Lung (tissue), 12 donors: Measurements from ENCODE around the gene MDM1. TPM values are rescaled to one million over a fixed set of nuclear protein-coding genes. Genes with fewer than 3 reads are reported as not detected.

ENCODE experiments used
- ATAC-seq: fragments of 200-7000 bp; cut with Tn5 transposase; one replicate; pipeline ENCODE4 v1.9.1; 2020; ENCODE audit warnings: moderate number of reproducible peaks; ENCODE audit not compliant: insufficient read depth, low FRiP score
- DNase-seq, 3 donors: peaks; one replicate each; pipeline ENCODE4 v3.0.0-alpha.2; 2013 to 2017
- H3K27ac ChIP-seq, 2 donors: one replicate each; pipeline ENCODE4 v1.5.1; 2013; ENCODE audit warnings: mild to moderate bottlenecking in 2 of 2, moderate library complexity in 2 of 2, control low read depth in 1 of 2, inconsistent platforms in 1 of 2, low read depth in 1 of 2, low read length in 1 of 2
- H3K27me3 ChIP-seq, 3 donors: one replicate each; pipeline ENCODE4 v1.5.1; 2013; ENCODE audit warnings: low read length in 2 of 3; ENCODE audit not compliant: control insufficient read depth in 3 of 3, insufficient read depth in 3 of 3
- H3K36me3 ChIP-seq, 4 donors: one replicate each; pipeline ENCODE4 v1.5.1; 2013; ENCODE audit warnings: low read length in 4 of 4, mild to moderate bottlenecking in 1 of 4, moderate library complexity in 1 of 4; ENCODE audit not compliant: control insufficient read depth in 4 of 4, insufficient read depth in 4 of 4
- H3K4me1 ChIP-seq, 5 donors: one replicate each; pipeline ENCODE4 v1.5.1; 2013; ENCODE audit warnings: low read length in 5 of 5, mild to moderate bottlenecking in 2 of 5, moderate library complexity in 1 of 5; ENCODE audit not compliant: control insufficient read depth in 5 of 5, insufficient read depth in 5 of 5
- H3K4me3 ChIP-seq: one replicate; pipeline ENCODE4 v1.5.1; 2013; ENCODE audit warnings: mild to moderate bottlenecking, control low read depth, moderate library complexity
- H3K9ac ChIP-seq, 2 donors: one replicate each; pipeline ENCODE4 v1.5.1; 2013; ENCODE audit warnings: low read length in 2 of 2, control low read depth in 1 of 2; ENCODE audit not compliant: insufficient read depth in 1 of 2
- H3K9me3 ChIP-seq, 4 donors: one replicate each; pipeline ENCODE4 v1.5.1; 2013; ENCODE audit warnings: low read length in 3 of 4, mild to moderate bottlenecking in 1 of 4, moderate library complexity in 1 of 4; ENCODE audit not compliant: control insufficient read depth in 4 of 4, insufficient read depth in 3 of 4
- WGBS, 2 donors: extraction: QIAGEN DNeasy Blood & Tissue Kit; methylation state at CpG; one replicate each; pipeline ENCODE4 v1.1.7; 2013; 5-methylcytosine and 5-hydroxymethylcytosine counted together
- polyA plus RNA-seq, 2 donors: library from polyadenylated mRNA; stranded (reverse); fragments of 200-250 nt; gene quantifications; one replicate each; pipeline ENCODE4 v1.2.1, GENCODE V29; 2013
- total RNA-seq, 2 donors: library from RNA; depleted of rRNA in 1 of 2; stranded (reverse); fragments of >200 nt in 1 of 2; gene quantifications; one replicate each; pipeline ENCODE4 v1.2.1, GENCODE V29; 2014 to 2021
- TF ChIP-seq, protein P1 (sequence below): IDR thresholded peaks from 2 replicates; pipeline ENCODE4 v1.5.1; 2012; ENCODE audit warnings: mild to moderate bottlenecking; ENCODE audit errors: control extremely low read depth, extremely low read depth
- donor health status: control.
- donor health status: control.
- donor health status: Bipolar disorder and iron deficiency.
- donor health status: healthy.
- donor health status: DM: yes; HTN: yes; CAD: no.

Gene MDM1
- total and polyA plus RNA-seq, 4 donors, result 6.7 to 29.7 (median 12.4) TPM

- WGBS, 2 donors, result 95 to 98% methylated on average over 1 of the region's 1 CpG
- no peak overlapping the region for H3K27ac ChIP-seq
- TF ChIP-seq, protein P1, sequence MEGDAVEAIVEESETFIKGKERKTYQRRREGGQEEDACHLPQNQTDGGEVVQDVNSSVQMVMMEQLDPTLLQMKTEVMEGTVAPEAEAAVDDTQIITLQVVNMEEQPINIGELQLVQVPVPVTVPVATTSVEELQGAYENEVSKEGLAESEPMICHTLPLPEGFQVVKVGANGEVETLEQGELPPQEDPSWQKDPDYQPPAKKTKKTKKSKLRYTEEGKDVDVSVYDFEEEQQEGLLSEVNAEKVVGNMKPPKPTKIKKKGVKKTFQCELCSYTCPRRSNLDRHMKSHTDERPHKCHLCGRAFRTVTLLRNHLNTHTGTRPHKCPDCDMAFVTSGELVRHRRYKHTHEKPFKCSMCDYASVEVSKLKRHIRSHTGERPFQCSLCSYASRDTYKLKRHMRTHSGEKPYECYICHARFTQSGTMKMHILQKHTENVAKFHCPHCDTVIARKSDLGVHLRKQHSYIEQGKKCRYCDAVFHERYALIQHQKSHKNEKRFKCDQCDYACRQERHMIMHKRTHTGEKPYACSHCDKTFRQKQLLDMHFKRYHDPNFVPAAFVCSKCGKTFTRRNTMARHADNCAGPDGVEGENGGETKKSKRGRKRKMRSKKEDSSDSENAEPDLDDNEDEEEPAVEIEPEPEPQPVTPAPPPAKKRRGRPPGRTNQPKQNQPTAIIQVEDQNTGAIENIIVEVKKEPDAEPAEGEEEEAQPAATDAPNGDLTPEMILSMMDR, result peak; percentile 50
- H3K27me3 ChIP-seq, result no peaks in the 10 kb centered on the region
- no peaks in the 10 kb centered on the region for H3K9me3 ChIP-seq
- H3K4me1 ChIP-seq, result no peaks in the 10 kb centered on the region
- ATAC-seq, result no peak
- H3K9ac ChIP-seq, result no peak overlapping the region
- H3K36me3 ChIP-seq, result peaks cover 6 to 22% (median 9%) of the 10 kb centered on the region in 4 donors
- H3K4me3 ChIP-seq, result no peak overlapping the region
- peak in 2 of 3 donors; percentile 78 to 79 for DNase-seq
Measured at GRCh38 chr12:68317047-68317667, 15.0 kb downstream of the MDM1 start.

GRCh38 chr12:68310370-68310769 lies 21.8 kb downstream of the MDM1 start:
- Histone ChIP-seq H3K9ac (no peak overlapping the region), H3K27ac (no peak overlapping the region), H3K36me3 (peaks cover 22 to 48% (median 28%) of the 10 kb centered on the region in 4 donors), H3K4me3 (no peak overlapping the region), H3K27me3 (no peaks in the 10 kb centered on the region), H3K4me1 (no peaks in the 10 kb centered on the region), H3K9me3 (no peaks in the 10 kb centered on the region)
- ATAC-seq (no peak), DNase-seq (no peak)
- 71 to 81% methylated on average over 2 of the region's 2 CpGs for WGBS, 2 donors
- TF ChIP-seq, protein P1, result no peak

DNA sequence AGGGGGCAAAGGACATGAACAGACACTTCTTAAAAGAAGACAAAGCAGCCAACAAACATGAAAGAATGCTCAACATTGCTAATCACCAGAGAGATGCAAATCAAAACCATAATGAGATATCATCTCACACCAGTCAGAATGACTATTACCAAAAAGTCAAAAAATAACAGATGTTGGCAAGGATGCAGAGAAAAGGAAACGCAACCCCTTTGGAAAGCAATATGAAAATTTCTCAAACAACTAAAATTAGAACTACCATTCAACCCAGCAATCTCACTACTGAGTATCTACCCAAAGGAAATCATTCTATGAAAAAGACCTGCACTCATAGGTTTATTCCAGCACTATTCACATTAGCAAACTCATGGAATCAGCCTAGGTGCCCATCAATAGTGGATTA lies 25.6 kb downstream of the MDM1 start:
- Histone ChIP-seq H3K4me1 (no peaks in the 10 kb centered on the region), H3K9me3 (no peaks in the 10 kb centered on the region), H3K36me3 (peaks cover 17 to 22% (median 19%) of the 10 kb centered on the region in 4 donors), H3K9ac (no peak overlapping the region), H3K4me3 (no peak overlapping the region), H3K27me3 (no peaks in the 10 kb centered on the region), H3K27ac (no peak overlapping the region)
- TF ChIP-seq, protein P1, result no peak
- ATAC-seq (no peak), DNase-seq (no peak)
- 81 to 92% methylated on average over 1 of the region's 1 CpG for WGBS, 2 donors

- peaks cover 12 to 23% (median 14%) of the 10 kb centered on the region in 4 donors for H3K36me3 ChIP-seq
- no peak overlapping the region for H3K9ac ChIP-seq
- no peak overlapping the region for H3K27ac ChIP-seq
- peaks cover 0 to 3% (median 0%) of the 10 kb centered on the region in 4 donors for H3K9me3 ChIP-seq
- H3K27me3 ChIP-seq, result no peaks in the 10 kb centered on the region
- TF ChIP-seq, protein P1, result no peak
- no peaks in the 10 kb centered on the region for H3K4me1 ChIP-seq
- no peak for ATAC-seq
- no peak for DNase-seq
- H3K4me3 ChIP-seq, result no peak overlapping the region
- 90 to 95% methylated on average over 3 of the region's 3 CpGs for WGBS, 2 donors
Measured at GRCh38 chr12:68305278-68305677, 26.9 kb downstream of the MDM1 start.
